ENCODE data around the gene TASOR2.

Gene TASOR2

DNA sequence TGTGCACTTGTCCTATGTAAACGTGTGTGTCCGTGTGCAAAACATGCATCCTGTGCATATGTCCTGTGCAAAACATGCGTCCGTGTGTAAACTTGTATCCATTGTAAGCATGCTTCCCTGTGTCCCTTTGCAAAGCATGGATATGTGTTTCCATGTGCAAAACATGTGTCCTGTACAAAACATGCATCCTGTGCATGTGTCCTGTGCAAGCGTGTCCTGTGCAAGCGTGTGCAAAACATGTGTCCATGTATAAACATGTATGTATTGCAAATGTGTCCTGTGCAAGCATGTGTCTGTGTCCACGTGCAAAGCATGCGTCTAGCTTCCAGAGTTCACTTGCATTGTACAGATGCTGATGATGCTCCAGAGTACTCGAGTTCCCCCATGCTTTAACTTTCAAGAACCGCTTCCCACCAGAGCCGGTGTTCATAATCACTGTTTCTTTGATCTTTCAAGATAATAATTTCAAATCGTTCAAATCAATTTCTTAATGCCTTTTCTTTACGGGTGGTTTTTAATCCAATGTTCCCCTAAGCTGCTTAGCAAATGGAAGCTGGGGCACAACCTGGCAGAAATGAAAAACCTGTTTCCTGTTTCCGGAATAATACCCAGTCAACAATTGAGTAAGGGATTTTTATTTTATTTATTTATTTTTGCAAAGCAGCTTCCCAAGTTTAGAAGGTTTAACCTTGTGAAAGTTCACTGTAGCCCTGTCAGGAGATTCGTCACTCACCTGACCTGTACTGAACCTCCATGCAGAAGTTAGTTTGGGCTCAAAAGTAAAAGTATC is 17.6 kb upstream of the TASOR2 start:
- TF ChIP-seq, protein P1, sequence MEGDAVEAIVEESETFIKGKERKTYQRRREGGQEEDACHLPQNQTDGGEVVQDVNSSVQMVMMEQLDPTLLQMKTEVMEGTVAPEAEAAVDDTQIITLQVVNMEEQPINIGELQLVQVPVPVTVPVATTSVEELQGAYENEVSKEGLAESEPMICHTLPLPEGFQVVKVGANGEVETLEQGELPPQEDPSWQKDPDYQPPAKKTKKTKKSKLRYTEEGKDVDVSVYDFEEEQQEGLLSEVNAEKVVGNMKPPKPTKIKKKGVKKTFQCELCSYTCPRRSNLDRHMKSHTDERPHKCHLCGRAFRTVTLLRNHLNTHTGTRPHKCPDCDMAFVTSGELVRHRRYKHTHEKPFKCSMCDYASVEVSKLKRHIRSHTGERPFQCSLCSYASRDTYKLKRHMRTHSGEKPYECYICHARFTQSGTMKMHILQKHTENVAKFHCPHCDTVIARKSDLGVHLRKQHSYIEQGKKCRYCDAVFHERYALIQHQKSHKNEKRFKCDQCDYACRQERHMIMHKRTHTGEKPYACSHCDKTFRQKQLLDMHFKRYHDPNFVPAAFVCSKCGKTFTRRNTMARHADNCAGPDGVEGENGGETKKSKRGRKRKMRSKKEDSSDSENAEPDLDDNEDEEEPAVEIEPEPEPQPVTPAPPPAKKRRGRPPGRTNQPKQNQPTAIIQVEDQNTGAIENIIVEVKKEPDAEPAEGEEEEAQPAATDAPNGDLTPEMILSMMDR (IDR thresholded peaks at IDR 0.05; ENCODE audit: control extremely low read depth, extremely low read depth, low read depth, missing control alignments): no peak
- CTCF ChIA-PET: no interaction called here
- no peak for DNase-seq (ENCODE audit: extremely low spot score)
- POLR2A ChIA-PET: no interaction called here

DNA sequence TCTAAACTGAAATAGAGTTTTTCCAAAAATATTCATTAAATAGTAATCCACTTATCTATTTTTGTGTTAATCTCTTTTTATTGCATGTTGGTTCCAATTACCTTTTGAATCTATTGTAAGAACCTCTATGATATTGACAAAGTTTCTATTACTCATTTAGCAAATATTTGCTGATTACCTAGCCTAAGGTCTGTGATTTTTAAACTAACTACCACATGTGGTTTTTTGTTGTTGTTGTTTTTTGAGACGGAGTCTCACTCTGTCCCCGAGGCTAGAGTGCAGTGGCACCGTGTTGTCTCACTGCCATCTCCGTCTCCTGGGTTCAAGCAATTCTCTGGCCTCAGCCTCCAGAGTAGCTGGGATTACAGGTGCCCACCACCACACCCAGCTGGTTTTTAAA is 16.2 kb upstream of the TASOR2 start:
- ChIA-PET POLR2A (no interaction called here), CTCF (interaction anchor here (1.0 to 2.1 kb wide), 2 partner anchors 15 to 39 kb away, joined by 3 to 5 read pairs; no protein-coding TSS in a partner anchor)
- TF ChIP-seq, protein P1 (IDR thresholded peaks at IDR 0.05; ENCODE audit: control extremely low read depth, extremely low read depth, low read depth, missing control alignments): no peak
- DNase-seq (ENCODE audit: extremely low spot score): no peak

- ChIA-PET CTCF (interaction anchor here (1.3 to 2.1 kb wide), 4 partner anchors 10 to 227 kb away, joined by 3 to 7 read pairs (median 4); no protein-coding TSS in a partner anchor), POLR2A (no interaction called here)
- no peak for DNase-seq (ENCODE audit: extremely low spot score)
- TF ChIP-seq, protein P1 (IDR thresholded peaks at IDR 0.05; ENCODE audit: control extremely low read depth, extremely low read depth, low read depth, missing control alignments): no peak
Measured at GRCh38 chr10:5669604-5670003, 15.0 kb upstream of the TASOR2 start.

DNA sequence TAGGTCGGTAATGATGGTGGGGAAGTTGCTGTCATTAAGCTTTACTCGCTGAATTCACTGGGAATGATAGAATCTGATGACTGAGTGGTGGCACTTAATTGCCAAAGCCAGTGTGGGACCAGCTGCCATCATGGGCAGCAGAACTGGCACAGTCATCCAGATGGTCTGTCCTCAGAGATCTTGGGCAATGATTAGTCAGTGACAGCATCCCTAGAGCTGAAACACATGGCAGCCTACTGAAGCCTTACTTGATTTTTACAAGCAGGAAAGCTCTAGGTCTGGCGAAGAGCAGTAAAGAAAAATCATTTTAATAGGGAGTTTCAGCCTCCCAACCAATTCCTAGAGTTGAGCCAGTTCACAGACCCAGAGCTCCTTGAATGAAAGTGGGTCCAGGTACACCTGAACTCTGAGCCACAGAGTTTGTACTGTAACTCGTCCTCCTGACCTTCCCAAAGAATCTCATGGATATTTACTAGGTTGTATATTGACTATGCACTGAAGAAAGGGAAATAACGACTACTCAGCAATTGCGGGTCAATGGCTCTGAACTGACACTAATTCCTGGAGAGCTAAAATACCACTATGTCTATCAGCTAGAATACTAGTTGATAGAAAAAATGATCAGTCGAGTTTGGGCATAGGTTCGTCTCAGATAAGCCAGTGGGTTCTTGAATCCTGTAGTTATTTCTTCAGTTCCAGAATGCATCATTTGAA is 13.8 kb upstream of the TASOR2 start:
- no peak for DNase-seq (ENCODE audit: extremely low spot score)
- ChIA-PET POLR2A (no interaction called here), CTCF (interaction anchor here (1.6 kb wide), 2 partner anchors 8 to 228 kb away, joined by 4 to 7 read pairs; no protein-coding TSS in a partner anchor)
- TF ChIP-seq, protein P1 (IDR thresholded peaks at IDR 0.05; ENCODE audit: control extremely low read depth, extremely low read depth, low read depth, missing control alignments): no peak

GRCh38 chr10:5678397-5679036 is 6.1 kb upstream of the TASOR2 start:
- ChIA-PET POLR2A (no interaction called here), CTCF (interaction anchor here (0.8 to 1.2 kb wide), 3 partner anchors 8 to 49 kb away, joined by 3 to 7 read pairs (median 4); no protein-coding TSS in a partner anchor)
- TF ChIP-seq, protein P1 (IDR thresholded peaks at IDR 0.05; ENCODE audit: control extremely low read depth, extremely low read depth, low read depth, missing control alignments): no peak
- no peak for DNase-seq (ENCODE audit: extremely low spot score)

GRCh38 chr10:5679037-5679435 is 5.6 kb upstream of the TASOR2 start:
- ChIA-PET POLR2A (interaction anchor here (0.6 kb wide), 1 partner anchor 67 kb away, joined by 3 read pairs; no protein-coding TSS in a partner anchor), CTCF (interaction anchor here (0.8 to 1.2 kb wide), 3 partner anchors 9 to 227 kb away, joined by 3 to 7 read pairs (median 3); no protein-coding TSS in a partner anchor)
- TF ChIP-seq, protein P1 (IDR thresholded peaks at IDR 0.05; ENCODE audit: control extremely low read depth, extremely low read depth, low read depth, missing control alignments): no peak
- DNase-seq (ENCODE audit: extremely low spot score): no peak

Data from GM10248 (cell line).